NCI-H146 treated with DMSO at 0.1 percent for 48 hours (cell line): ENCODE results near the gene LRIG1.

ENCODE experiments used
- DNase-seq: peaks from one replicate; lab custom pipeline; 2025; ENCODE audit not compliant: unreplicated experiment; lab: John Stamatoyannopoulos, UW

The LRIG1 gene

GRCh38 chr3:66504850-66505641, 4.2 kb upstream of the LRIG1 start:
- DNase-seq: no peak

- no peak for DNase-seq
Observed at GRCh38 chr3:66502981-66503380, 2.2 kb upstream of the LRIG1 start.

GRCh38 chr3:66502245-66502874, 1.5 kb upstream of the LRIG1 start:
- no peak for DNase-seq

- no peak for DNase-seq
Observed at GRCh38 chr3:66501483-66502244, 842 bp upstream of the LRIG1 start.

GRCh38 chr3:66499881-66500575, 794 bp downstream of the LRIG1 start:
- DNase-seq: no peak

- no peak for DNase-seq
Observed at GRCh38 chr3:66498687-66499621, 1.9 kb downstream of the LRIG1 start.

- no peak for DNase-seq
Observed at GRCh38 chr3:66497985-66498671, 2.7 kb downstream of the LRIG1 start.

GRCh38 chr3:66497288-66497984, 3.4 kb downstream of the LRIG1 start:
- DNase-seq: no peak

GRCh38 chr3:66496746-66497145, 4.1 kb downstream of the LRIG1 start:
- DNase-seq: no peak

- no peak for DNase-seq
Observed at GRCh38 chr3:66496301-66496700, 4.5 kb downstream of the LRIG1 start.

GRCh38 chr3:66495668-66496045, 5.2 kb downstream of the LRIG1 start:
- DNase-seq: no peak

- DNase-seq: no peak
Observed at GRCh38 chr3:66494959-66495667, 5.7 kb downstream of the LRIG1 start.

- DNase-seq: no peak
Observed at GRCh38 chr3:66493458-66494099, 7.2 kb downstream of the LRIG1 start.

GRCh38 chr3:66492672-66493071, 8.2 kb downstream of the LRIG1 start:
- DNase-seq: no peak

- no peak for DNase-seq
Observed at GRCh38 chr3:66492071-66492470, 8.8 kb downstream of the LRIG1 start.

- DNase-seq: no peak
Observed at GRCh38 chr3:66490984-66491383, 9.8 kb downstream of the LRIG1 start.

GRCh38 chr3:66490214-66490613, 10.6 kb downstream of the LRIG1 start:
- no peak for DNase-seq

GRCh38 chr3:66489581-66489980, 11.2 kb downstream of the LRIG1 start:
- no peak for DNase-seq
